H1 (cell line): ENCODE data around the gene ZFP36L2. TPM values are rescaled to one million over a fixed set of nuclear protein-coding genes. Genes with fewer than 3 reads are reported as not detected.

Source experiments
- ASH2L ChIP-seq: fragments of 200-600, 300-600 bp; sonication (generic); IDR thresholded peaks from one replicate; pipeline ENCODE4 v1.7.1; 2017; ENCODE audit warnings: low read length
- BCL11A ChIP-seq, 2 experiments: IDR thresholded peaks; one replicate each; pipeline ENCODE4 v1.6.1; 2011; ENCODE audit warnings: low read depth in 2 of 2, low read length in 2 of 2, mild to moderate bottlenecking in 2 of 2
- CBX5 ChIP-seq: fragments of 300-800, 300-1000 bp; sonication (generic); IDR thresholded peaks from 2 replicates; pipeline ENCODE4 v1.7.1; 2016; ENCODE audit warnings: antibody characterized with exemption, low read length, low read depth
- CEBPB ChIP-seq: IDR thresholded peaks from 2 replicates; pipeline ENCODE4 v1.6.1; 2012; ENCODE audit warnings: low read depth, low read length
- EGR1 ChIP-seq: IDR thresholded peaks from 2 replicates; pipeline ENCODE4 v1.6.1; 2011; ENCODE audit warnings: low read depth, low read length, borderline replicate concordance
- EZH2 ChIP-seq: fragments of 200-600 bp; sonication (generic); IDR thresholded peaks from 2 replicates; pipeline ENCODE4 v1.7.1; 2012; ENCODE audit warnings: low read depth, mild to moderate bottlenecking, moderate library complexity, low read length, inconsistent platforms; ENCODE audit not compliant: severe bottlenecking
- GTF2F1 ChIP-seq: IDR thresholded peaks from 2 replicates; pipeline ENCODE4 v1.6.1; 2012; ENCODE audit warnings: low read depth, low read length, improper control_type of control experiment, borderline replicate concordance
- HDAC6 ChIP-seq: IDR thresholded peaks from one replicate; pipeline ENCODE4 v1.7.1; 2012; ENCODE audit warnings: low read depth, mild to moderate bottlenecking, inconsistent platforms, low read length, moderate library complexity
- JUN ChIP-seq: IDR thresholded peaks from 2 replicates; pipeline ENCODE4 v1.6.1; 2011; ENCODE audit warnings: low read depth, mild to moderate bottlenecking, improper control_type of control experiment, low read length
- KDM1A ChIP-seq: fragments of 200-600, 300-600 bp; sonication (generic); IDR thresholded peaks from 2 replicates; pipeline ENCODE4 v1.7.1; 2016; ENCODE audit warnings: mild to moderate bottlenecking, low read length, borderline replicate concordance
- KDM4A ChIP-seq: IDR thresholded peaks from one replicate; pipeline ENCODE4 v1.7.1; 2012; ENCODE audit warnings: low read depth, mild to moderate bottlenecking, moderate library complexity, low read length, inconsistent platforms; ENCODE audit not compliant: severe bottlenecking
- KDM5A ChIP-seq: fragments of 200-600 bp; IDR thresholded peaks from 2 replicates; pipeline ENCODE4 v1.7.1; 2012; ENCODE audit warnings: mild to moderate bottlenecking, low read length, inconsistent platforms, mixed read lengths
- NANOG ChIP-seq: IDR thresholded peaks from 2 replicates; pipeline ENCODE4 v1.6.1; 2011; ENCODE audit warnings: low read length, low read depth, mild to moderate bottlenecking, inconsistent platforms; ENCODE audit not compliant: insufficient read depth, poor library complexity, severe bottlenecking
- POLR2A ChIP-seq, 2 experiments: IDR thresholded peaks; 1 replicate in 1 of 2; 2 replicates in 1 of 2; pipeline ENCODE4 v1.6.1; 2011; ENCODE audit warnings: low read depth in 2 of 2, low read length in 2 of 2, mild to moderate bottlenecking in 2 of 2; ENCODE audit errors: control extremely low read depth in 1 of 2
- RAD21 ChIP-seq, 2 experiments: IDR thresholded peaks in 1 of 2; conservative IDR thresholded peaks in 1 of 2; 2 replicates each; pipeline ENCODE4 v1.6.1; 2011; ENCODE audit warnings: low read depth in 2 of 2, low read length in 2 of 2, improper control_type of control experiment in 1 of 2, inconsistent platforms in 1 of 2, mild to moderate bottlenecking in 1 of 2, moderate library complexity in 1 of 2
- SAP30 ChIP-seq: fragments of 300-600 bp; sonication (generic); IDR thresholded peaks from 2 replicates; pipeline ENCODE4 v1.7.1; 2012; ENCODE audit warnings: low read length, moderate library complexity, mild to moderate bottlenecking, inconsistent platforms; ENCODE audit not compliant: insufficient read depth, insufficient replicate concordance
- TAF7 ChIP-seq: optimal IDR thresholded peaks from 2 replicates; pipeline ENCODE3; 2011; ENCODE audit warnings: low read depth, mild to moderate bottlenecking, inconsistent platforms, low read length, moderate library complexity, borderline replicate concordance
- TBP ChIP-seq: IDR thresholded peaks from 2 replicates; pipeline ENCODE4 v1.6.1; 2011; ENCODE audit warnings: low read depth, low read length, improper control_type of control experiment
- TEAD4 ChIP-seq: IDR thresholded peaks from 2 replicates; pipeline ENCODE4 v1.6.1; 2012; ENCODE audit warnings: low read depth, low read length, inconsistent platforms, mixed read lengths
- ZNF274 ChIP-seq: IDR thresholded peaks from 2 replicates; pipeline ENCODE4 v1.7.0; 2012; ENCODE audit warnings: low read length, borderline replicate concordance; ENCODE audit errors: extremely low read depth
- polyA plus RNA-seq, 7 experiments: library from polyadenylated mRNA; depleted of rRNA in 3 of 7; stranded (reverse) in 5 of 7; unstranded in 2 of 7; fragments of >200 nt in 5 of 7; fragments of 200-250 nt in 2 of 7; gene quantifications; 1 replicate in 5 of 7; 2 replicates in 1 of 7; 4 replicates in 1 of 7; pipeline versions ENCODE4 v1.2.1 to v1.2.3, GENCODE V29; 2011 to 2013; ENCODE audit warnings: missing spikeins in 2 of 7, mixed read lengths in 2 of 7
- total RNA-seq: library from RNA; stranded (reverse); fragmentation: NEBNext Ultra II Directional; extraction: Animal tissue kit (Norgen Biotek cat#: 25700); gene quantifications from 2 replicates; pipeline ENCODE4 v1.2.1, GENCODE V29; 2021
- TF ChIP-seq, protein P1 (sequence below): IDR thresholded peaks from 2 replicates; pipeline ENCODE4 v1.6.1; 2011; ENCODE audit warnings: low read length, improper control_type of control experiment
- TF ChIP-seq, protein P2 (sequence below): IDR thresholded peaks from 2 replicates; pipeline ENCODE4 v1.6.1; 2011; ENCODE audit warnings: low read depth, mild to moderate bottlenecking, low read length; ENCODE audit not compliant: insufficient read depth

ZFP36L2 gene
- total and polyA plus RNA-seq, 2 of the 8 experiments (the other 6 are each of a cell fraction or from before 2014, with no cell fraction given): 13.4 to 102 TPM

DNA sequence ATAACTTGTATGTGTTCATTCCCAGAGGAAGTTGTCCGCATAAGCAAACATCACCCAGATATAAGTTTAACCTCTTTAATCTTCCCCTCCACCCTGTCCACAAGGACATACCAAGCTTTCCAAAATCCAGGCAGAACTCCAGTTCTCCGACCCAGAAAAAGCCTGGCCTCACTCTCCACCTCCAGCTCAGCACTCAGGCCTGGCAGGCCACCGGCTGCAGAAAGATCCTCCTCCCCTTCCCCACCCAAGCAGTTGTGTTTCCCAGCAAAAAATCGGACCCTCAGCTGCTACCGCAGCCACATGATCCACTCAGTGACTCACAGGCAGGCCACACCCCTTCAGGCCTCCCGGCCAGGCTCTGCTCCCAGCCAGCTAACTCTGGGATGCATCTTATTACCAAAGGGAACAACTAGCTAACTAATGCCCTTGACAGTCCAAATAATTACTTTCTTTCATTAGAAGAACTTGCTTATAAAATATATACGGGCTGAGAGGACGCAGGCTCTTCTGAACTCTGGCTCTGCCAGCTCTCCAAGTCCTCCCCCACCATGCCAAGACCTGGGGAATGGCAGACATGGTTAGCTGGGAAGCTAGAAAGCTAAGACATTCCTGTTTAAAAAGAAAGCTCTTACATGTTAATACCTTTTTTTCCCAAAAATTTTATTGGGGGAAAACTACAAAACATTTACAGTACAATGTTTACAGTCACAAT, 4.5 kb downstream of the ZFP36L2 start (continued):
- TF ChIP-seq ZNF274 (no peak), TEAD4 (no peak), EZH2 (no peak), CBX5 (no peak), HDAC6 (no peak), EGR1 (no peak), SAP30 (no peak), BCL11A (IDR thresholded peaks at IDR 0.05; ENCODE audit: low read depth in 2 of 2, low read length in 2 of 2) (no peak), TBP (no peak; the same call in 1 of the 2 replicates), JUN (no peak), TAF7 (peak; percentile 51), KDM4A (no peak), ASH2L (no peak), CEBPB (no peak), RAD21 (IDR thresholded peaks at IDR 0.05 in 1 of 2, conservative IDR thresholded peaks at IDR 0.05 in 1 of 2; ENCODE audit: low read depth in 2 of 2, low read length in 2 of 2) (peak in 1 of 2 experiments; percentile 10; a peak in 1 of 4 replicates), KDM1A (no peak), GTF2F1 (no peak), POLR2A (IDR thresholded peaks at IDR 0.05; ENCODE audit: control extremely low read depth in 1 of 2, low read depth in 2 of 2, low read length in 2 of 2) (peak in 1 of 2 experiments; percentile 73; a peak in 2 of 3 replicates), KDM5A (no peak), NANOG (no peak)
- TF ChIP-seq, protein P1, sequence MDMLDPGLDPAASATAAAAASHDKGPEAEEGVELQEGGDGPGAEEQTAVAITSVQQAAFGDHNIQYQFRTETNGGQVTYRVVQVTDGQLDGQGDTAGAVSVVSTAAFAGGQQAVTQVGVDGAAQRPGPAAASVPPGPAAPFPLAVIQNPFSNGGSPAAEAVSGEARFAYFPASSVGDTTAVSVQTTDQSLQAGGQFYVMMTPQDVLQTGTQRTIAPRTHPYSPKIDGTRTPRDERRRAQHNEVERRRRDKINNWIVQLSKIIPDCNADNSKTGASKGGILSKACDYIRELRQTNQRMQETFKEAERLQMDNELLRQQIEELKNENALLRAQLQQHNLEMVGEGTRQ: peak; percentile 95
- TF ChIP-seq, protein P2, sequence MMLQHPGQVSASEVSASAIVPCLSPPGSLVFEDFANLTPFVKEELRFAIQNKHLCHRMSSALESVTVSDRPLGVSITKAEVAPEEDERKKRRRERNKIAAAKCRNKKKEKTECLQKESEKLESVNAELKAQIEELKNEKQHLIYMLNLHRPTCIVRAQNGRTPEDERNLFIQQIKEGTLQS: peak; percentile 77; the same call in 1 of the 2 replicates
